Globus pallidus (tissue), 1 donor: ENCODE data around the gene TMEM130.

Source experiments
- DNase-seq: peaks from one replicate; pipeline ENCODE4 v3.0.0-alpha.2; 2015; ENCODE audit warnings: low spot score

The TMEM130 gene

GRCh38 chr7:98807068-98808048, 62.5 kb downstream of the TMEM130 start:
- DNase-seq: no peak

GRCh38 chr7:98805956-98806838, 63.6 kb downstream of the TMEM130 start:
- no peak for DNase-seq

- DNase-seq: no peak
Observed at GRCh38 chr7:98802781-98803110, 67.1 kb downstream of the TMEM130 start.

- DNase-seq: no peak
Observed at GRCh38 chr7:98802088-98802780, 67.6 kb downstream of the TMEM130 start.

GRCh38 chr7:98800996-98801395, 68.8 kb downstream of the TMEM130 start:
- no peak for DNase-seq

- no peak for DNase-seq
Observed at GRCh38 chr7:98797150-98797549, 72.7 kb downstream of the TMEM130 start.
